B cell (primary cell): ENCODE data around the gene CORO1C. TPM values are rescaled to one million over a fixed set of nuclear protein-coding genes. Genes with fewer than 3 reads are reported as not detected.
A peak's percentile ranks its signal among the peaks of the same experiment; 100 is the strongest.

ENCODE experiments used
- ATAC-seq: fragments of 200-7000 bp; cut with Tn5 transposase; one replicate; pipeline ENCODE4 v1.10.0; 2021; ENCODE audit warnings: low read depth, mild to moderate bottlenecking, moderate number of reproducible peaks, moderate library complexity
- CTCF ChIA-PET: fragments of 350-600 bp; sonication (Branson Sonifier 250); formaldehyde crosslinking; loops from one replicate; lab custom pipeline; 2021; ENCODE audit warnings: antibody characterized with exemption, inconsistent platforms; lab: Charles Lee
- POLR2A ChIA-PET: fragments of 350-600 bp; sonication (Branson Sonifier 250); formaldehyde crosslinking; loops from one replicate; lab custom pipeline; 2021; ENCODE audit warnings: antibody characterized with exemption; lab: Charles Lee
- DNase-seq: peaks from one replicate; pipeline ENCODE4 v3.0.0; 2013
- H2AFZ ChIP-seq: 2 replicates; pipeline ENCODE4 v1.6.1; 2012; ENCODE audit warnings: mild to moderate bottlenecking, low read depth, low read length; ENCODE audit not compliant: insufficient read depth, poor library complexity, severe bottlenecking
- H3K27ac ChIP-seq, 2 donors: 1 replicate in 1 of 2; 2 replicates in 1 of 2; pipeline ENCODE4 v1.5.1; 2012 to 2013; ENCODE audit warnings: low read length in 2 of 2, mild to moderate bottlenecking in 2 of 2, moderate library complexity in 1 of 2
- H3K27me3 ChIP-seq, 4 experiments: fragments of 200-600 bp in 1 of 4; sonication (generic) in 1 of 4; replicated peaks in 1 of 4; 1 replicate in 2 of 4; 2 replicates in 2 of 4; pipeline versions ENCODE4 v1.6.1 to v1.7.0; 2013 to 2016; ENCODE audit warnings: low read length in 3 of 4, mild to moderate bottlenecking in 2 of 4, mixed read lengths in 1 of 4, moderate library complexity in 1 of 4; ENCODE audit not compliant: insufficient read depth in 4 of 4, control insufficient read depth in 3 of 4; ENCODE audit errors: control extremely low read depth in 1 of 4
- H3K36me3 ChIP-seq, 2 experiments: replicated peaks in 1 of 2; 1 replicate in 1 of 2; 2 replicates in 1 of 2; pipeline versions ENCODE4 v1.6.1 to v1.7.1; 2013; ENCODE audit warnings: low read length in 1 of 2; ENCODE audit not compliant: insufficient read depth in 2 of 2, control insufficient read depth in 1 of 2; ENCODE audit errors: control extremely low read depth in 1 of 2, extremely low read depth in 1 of 2
- H3K4me1 ChIP-seq, 2 donors: fragments of 200-600 bp in 1 of 2; sonication (generic) in 1 of 2; 1 replicate in 1 of 2; 2 replicates in 1 of 2; pipeline versions ENCODE4 v1.5.1 to v1.6.1; 2013 to 2017; ENCODE audit warnings: low read length in 2 of 2; ENCODE audit not compliant: control insufficient read depth in 2 of 2, insufficient read depth in 2 of 2
- H3K4me2 ChIP-seq: replicated peaks from 2 replicates; pipeline ENCODE3; 2012; ENCODE audit warnings: mild to moderate bottlenecking, low read depth, low read length; ENCODE audit not compliant: poor library complexity, severe bottlenecking
- H3K4me3 ChIP-seq, 5 experiments: fragments of 200-600 bp in 1 of 5; sonication (generic) in 1 of 5; 1 replicate in 3 of 5; 2 replicates in 2 of 5; pipeline versions ENCODE4 v1.5.1 to v1.7.0; 2011 to 2016; ENCODE audit warnings: low read length in 4 of 5, mild to moderate bottlenecking in 4 of 5, low read depth in 2 of 5, control low read depth in 1 of 5, moderate library complexity in 1 of 5; ENCODE audit not compliant: insufficient read depth in 1 of 5; ENCODE audit errors: control extremely low read depth in 1 of 5, extremely low read depth in 1 of 5
- H3K79me2 ChIP-seq: fragments of 200-600 bp; sonication (generic); one replicate; pipeline ENCODE4 v1.6.0; 2016; ENCODE audit warnings: low read length; ENCODE audit not compliant: control insufficient read depth, insufficient read depth
- H3K9ac ChIP-seq: fragments of 200-600 bp; sonication (generic); 2 replicates; pipeline ENCODE4 v1.6.1; 2017; ENCODE audit warnings: mild to moderate bottlenecking, low read length, moderate library complexity
- H3K9me3 ChIP-seq, 3 donors: one replicate each; pipeline versions ENCODE4 v1.6.1 to v1.7.1; 2013; ENCODE audit warnings: low read length in 2 of 3; ENCODE audit not compliant: control insufficient read depth in 2 of 3, insufficient read depth in 1 of 3; ENCODE audit errors: control extremely low read depth in 1 of 3
- H4K20me1 ChIP-seq: 2 replicates; pipeline ENCODE4 v1.6.0; 2012; ENCODE audit warnings: mild to moderate bottlenecking, low read length; ENCODE audit not compliant: insufficient read depth, control insufficient read depth, poor library complexity, severe bottlenecking
- H3K27ac Mint-ChIP-seq: one replicate; pipeline ENCODE4 v1.8.0; 2021; ENCODE audit warnings: mixed read lengths
- H3K27me3 Mint-ChIP-seq: one replicate; pipeline ENCODE4 v1.8.0; 2021; ENCODE audit warnings: mixed read lengths
- H3K4me1 Mint-ChIP-seq: one replicate; pipeline ENCODE4 v1.8.0; 2021; ENCODE audit warnings: mixed read lengths
- H3K4me3 Mint-ChIP-seq: one replicate; pipeline ENCODE4 v1.8.0; 2021; ENCODE audit warnings: mixed read lengths
- H3K9me3 Mint-ChIP-seq: one replicate; pipeline ENCODE4 v1.8.0; 2022; ENCODE audit warnings: mixed read lengths; ENCODE audit not compliant: insufficient read depth
- CTCF ChIP-seq: fragments of 200-600 bp; IDR thresholded peaks from one replicate; pipeline ENCODE4 v1.8.0; 2022; ENCODE audit warnings: antibody characterized with exemption, mild to moderate bottlenecking
- EZH2 ChIP-seq: IDR thresholded peaks from 2 replicates; pipeline ENCODE4 v1.6.1; 2012; ENCODE audit warnings: borderline replicate concordance, low read depth, mild to moderate bottlenecking, moderate library complexity, low read length; ENCODE audit not compliant: insufficient read depth, poor library complexity, severe bottlenecking
- WGBS: methylation state at CpG from one replicate; pipeline ENCODE4 v1.1.5; 2013; ENCODE audit warnings: missing lambda C conversion rate; ENCODE audit not compliant: insufficient coverage; 5-methylcytosine and 5-hydroxymethylcytosine counted together
- intact Hi-C: fragments of 100-400 bp; cut with micrococcal nuclease; formaldehyde crosslinking; loops from one replicate; pipeline ENCODE4 v1.10.0; 2022
- polyA plus RNA-seq: library from polyadenylated mRNA; depleted of rRNA; stranded (reverse); fragments of >200 nt; gene quantifications from 2 replicates; pipeline ENCODE4 v1.2.3, GENCODE V29; 2012
- total RNA-seq, 2 donors: library from RNA; stranded (reverse); fragments of 120-200 nt in 1 of 2; gene quantifications; 1 replicate in 1 of 2; 2 replicates in 1 of 2; pipeline versions ENCODE4 v1.2.3 to v1.2.4, GENCODE V29; 2013 to 2022

The CORO1C gene
- total and polyA plus RNA-seq, 2 donors (not counting 1 experiment from before 2014, with no cell fraction given) = 19.2 to 68.0 TPM

GRCh38 chr12:108768591-108769500 is 37.5 kb upstream of the CORO1C start:
- Mint-ChIP-seq H3K27ac (peak overlapping the region; percentile 32), H3K27me3 (peaks cover 4% of the 10 kb centered on the region), H3K4me3 (peak overlapping the region; percentile 80), H3K9me3 (no peaks in the 10 kb centered on the region), H3K4me1 (peaks cover 26% of the 10 kb centered on the region)
- no peak overlapping the region for H3K27ac ChIP-seq
- H3K9ac ChIP-seq = peak overlapping the region; percentile 56
- H3K36me3 ChIP-seq = no peaks in the 10 kb centered on the region
- DNase-seq (peak; percentile 72), ATAC-seq (peak; percentile 92)
- H3K4me2 ChIP-seq = peak overlapping the region; percentile 80
- H3K79me2 ChIP-seq = no peaks in the 10 kb centered on the region
- H2AFZ ChIP-seq = peak overlapping the region; percentile 82
- intact Hi-C loops = loop anchor here (2.0 kb wide), 1 partner anchor 38 kb away; the partner anchor contains the start of gene CORO1C
- no peaks in the 10 kb centered on the region for H3K9me3 ChIP-seq
- no peak for TF ChIP-seq CTCF
- TF ChIP-seq EZH2 = no peak
- no peaks in the 10 kb centered on the region for H4K20me1 ChIP-seq
- WGBS = 9% methylated on average over 33 of the region's 40 CpGs
- peaks cover 0 to 7% (median 1%) of the 10 kb centered on the region in 4 experiments for H3K27me3 ChIP-seq
- ChIA-PET CTCF (interaction anchor here (0.8 to 1.9 kb wide), 9 partner anchors 10 to 213 kb away, joined by 3 to 7 read pairs (median 4); no protein-coding TSS in a partner anchor), POLR2A (interaction anchor here (0.6 kb wide), 2 partner anchors 35 to 83 kb away, joined by 3 read pairs; no protein-coding TSS in a partner anchor)
- H3K4me1 ChIP-seq = peaks cover 16 to 20% of the 10 kb centered on the region in 2 donors
- peak overlapping the region in 4 of 5 experiments; percentile 36 to 55 (median 50) for H3K4me3 ChIP-seq

GRCh38 chr12:108766294-108766693 is 35.0 kb upstream of the CORO1C start:
- Mint-ChIP-seq H3K9me3 (no peaks in the 10 kb centered on the region), H3K4me3 (no peak overlapping the region), H3K4me1 (peaks cover 18% of the 10 kb centered on the region), H3K27ac (no peak overlapping the region), H3K27me3 (peaks cover 4% of the 10 kb centered on the region)
- peaks cover 12 to 15% of the 10 kb centered on the region in 2 donors for H3K4me1 ChIP-seq
- H4K20me1 ChIP-seq = no peaks in the 10 kb centered on the region
- H3K9me3 ChIP-seq = no peaks in the 10 kb centered on the region
- 89% methylated on average over 4 of the region's 6 CpGs for WGBS
- no peak overlapping the region for H3K27ac ChIP-seq
- ATAC-seq (no peak), DNase-seq (no peak)
- H3K36me3 ChIP-seq = no peaks in the 10 kb centered on the region
- POLR2A ChIA-PET = interaction anchor here (0.7 kb wide), 1 partner anchor 194 kb away, joined by 3 read pairs; no protein-coding TSS in a partner anchor
- peaks cover 0 to 7% (median 1%) of the 10 kb centered on the region in 4 experiments for H3K27me3 ChIP-seq
- H3K9ac ChIP-seq = no peak overlapping the region
- H3K4me2 ChIP-seq = no peak overlapping the region
- no peak overlapping the region for H2AFZ ChIP-seq
- TF ChIP-seq CTCF (no peak), EZH2 (no peak)
- no peak overlapping the region for H3K4me3 ChIP-seq
- intact Hi-C loops = no loop called here
- CTCF ChIA-PET = interaction anchor here (1.2 kb wide), 1 partner anchor 9 kb away, joined by 3 read pairs; no protein-coding TSS in a partner anchor
- H3K79me2 ChIP-seq = no peaks in the 10 kb centered on the region
